HG03354 (cell line): ENCODE measurements around the gene RAG1.

Source experiments
- ATAC-seq: cut with Tn5 transposase; IDR thresholded peaks from one replicate; pipeline ENCODE4 v1.9.1; 2021; ENCODE audit warnings: mild to moderate bottlenecking; ENCODE audit not compliant: unreplicated experiment, poor library complexity, severe bottlenecking

The RAG1 gene

DNA sequence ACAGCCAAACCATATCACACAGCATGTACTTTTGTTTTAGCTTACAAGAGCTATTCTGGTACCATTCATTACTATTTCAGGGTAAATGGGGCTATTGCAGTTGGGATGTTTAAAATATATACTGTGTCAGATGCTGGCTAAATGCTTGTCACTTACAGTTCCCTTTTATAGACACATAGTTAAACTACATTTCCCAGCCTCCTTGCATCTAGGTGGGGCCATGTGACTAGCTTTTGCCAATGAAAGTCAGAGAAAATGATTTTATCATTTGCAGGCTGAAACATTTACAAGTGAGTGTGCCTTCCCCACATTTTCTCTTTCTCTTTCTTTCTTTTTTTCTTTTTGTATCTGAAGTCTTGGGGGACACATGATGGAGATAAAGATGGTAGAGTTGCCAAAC is 18.7 kb downstream of the RAG1 start:
- ATAC-seq, result peak; percentile 69

GRCh38 chr11:36588099-36588498 is 20.3 kb downstream of the RAG1 start:
- no peak for ATAC-seq

- no peak for ATAC-seq
Observed at GRCh38 chr11:36590513-36590912, 22.7 kb downstream of the RAG1 start.

GRCh38 chr11:36591433-36591832 is 23.6 kb downstream of the RAG1 start:
- ATAC-seq, result no peak

GRCh38 chr11:36594316-36594989 is 26.6 kb downstream of the RAG1 start, which contains the start of gene IFTAP:
TSS of gene IFTAP (plus strand) at chr11:36594502. CDS start at chr11:36610104, 15,602 bp downstream.
- peak; percentile 68 for ATAC-seq

GRCh38 chr11:36596880-36597279 is 29.1 kb downstream of the RAG1 start:
- ATAC-seq, result no peak

DNA sequence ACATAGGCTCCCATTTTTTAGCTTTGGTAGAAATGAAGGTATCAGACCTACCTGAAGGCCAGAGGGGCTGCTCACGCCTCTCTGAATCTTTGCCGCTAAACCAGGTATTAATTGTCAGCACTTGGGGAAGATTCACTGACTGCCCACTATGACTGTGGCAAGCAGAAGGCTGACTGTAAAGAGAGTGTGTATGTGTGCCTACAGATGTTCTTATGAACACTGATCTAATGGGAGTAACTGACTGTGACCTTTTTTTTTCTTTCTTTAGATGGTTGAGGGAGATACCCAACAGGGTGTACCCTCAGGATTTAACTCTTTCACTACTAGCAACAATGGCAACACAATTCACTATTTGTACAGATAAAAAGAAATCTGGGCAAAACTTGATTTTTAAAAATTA is 30.2 kb downstream of the RAG1 start, which contains the start of gene RAG2:
Gene RAG2, minus strand, starts transcription at position 186 of the 400 bp plus-strand sequence. CDS start 4,068 bp downstream, outside the sequence.
- no peak for ATAC-seq

DNA sequence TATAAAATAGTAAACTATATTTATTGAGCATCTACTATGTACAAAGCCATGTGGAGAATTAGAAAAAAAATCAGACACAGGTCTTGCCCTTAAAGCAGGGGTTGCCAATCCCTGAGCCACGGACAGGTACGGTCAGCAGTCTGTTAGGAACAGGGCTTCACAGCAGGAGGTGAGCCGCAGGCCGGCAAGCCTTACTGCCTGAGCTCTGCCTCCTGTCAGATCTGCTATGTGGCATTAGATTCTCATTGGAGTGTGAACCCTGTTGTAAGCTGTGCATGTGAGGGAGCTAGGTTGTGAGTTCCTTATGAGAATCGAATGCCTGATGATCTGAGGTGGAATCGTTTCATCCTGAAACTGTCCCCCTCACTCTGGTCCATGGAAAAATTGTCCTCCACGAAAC is 32.4 kb downstream of the RAG1 start:
- ATAC-seq, result no peak

- ATAC-seq, result no peak
Observed at GRCh38 chr11:36601155-36601554, 33.3 kb downstream of the RAG1 start.

DNA sequence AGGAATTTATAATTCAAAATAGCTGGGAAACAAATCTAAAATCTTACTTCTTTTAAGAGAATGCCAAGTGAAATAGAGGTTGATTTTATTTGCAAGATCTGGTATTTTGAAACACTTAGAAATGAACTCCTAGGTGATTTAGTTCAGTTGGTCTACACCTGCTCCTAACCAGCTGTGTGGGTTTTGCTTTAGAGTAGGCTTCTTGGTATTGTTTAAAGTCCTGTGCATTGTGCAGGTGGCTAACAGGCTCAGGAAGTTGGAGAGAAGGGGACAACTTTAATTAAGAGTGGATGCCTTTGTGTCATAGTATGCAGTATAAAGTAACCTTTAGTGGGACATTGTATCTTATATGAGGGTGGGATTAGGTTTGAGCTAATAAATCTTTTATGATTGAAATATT is 34.3 kb downstream of the RAG1 start:
- ATAC-seq, result no peak

- ATAC-seq, result peak; percentile 63
Observed at GRCh38 chr11:36605221-36606216, 37.7 kb downstream of the RAG1 start.

GRCh38 chr11:36608491-36609199 is 40.8 kb downstream of the RAG1 start:
- no peak for ATAC-seq

DNA sequence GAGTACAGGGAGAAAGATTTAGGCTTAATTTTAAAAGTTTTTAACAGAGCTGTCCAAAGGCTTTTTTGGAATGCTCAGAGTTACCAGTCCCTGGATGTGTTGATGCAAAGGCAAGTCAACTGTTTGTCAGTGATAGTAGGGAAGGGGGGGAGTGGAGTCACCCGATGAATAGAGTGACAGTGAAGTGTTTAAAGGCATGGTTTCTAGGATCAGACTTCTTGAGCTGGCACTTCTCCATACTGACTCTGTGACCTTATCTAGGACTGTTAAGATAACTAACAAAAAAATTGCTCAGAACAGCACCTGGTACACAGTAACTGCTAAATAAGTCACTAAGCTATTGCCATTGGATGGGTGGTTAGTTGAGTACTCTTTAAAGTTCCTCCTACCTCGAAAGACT is 41.6 kb downstream of the RAG1 start:
- ATAC-seq, result no peak

- no peak for ATAC-seq
Observed at GRCh38 chr11:36615826-36616225, 48.0 kb downstream of the RAG1 start.

- no peak for ATAC-seq
Observed at GRCh38 chr11:36617543-36618362, 49.9 kb downstream of the RAG1 start.

DNA sequence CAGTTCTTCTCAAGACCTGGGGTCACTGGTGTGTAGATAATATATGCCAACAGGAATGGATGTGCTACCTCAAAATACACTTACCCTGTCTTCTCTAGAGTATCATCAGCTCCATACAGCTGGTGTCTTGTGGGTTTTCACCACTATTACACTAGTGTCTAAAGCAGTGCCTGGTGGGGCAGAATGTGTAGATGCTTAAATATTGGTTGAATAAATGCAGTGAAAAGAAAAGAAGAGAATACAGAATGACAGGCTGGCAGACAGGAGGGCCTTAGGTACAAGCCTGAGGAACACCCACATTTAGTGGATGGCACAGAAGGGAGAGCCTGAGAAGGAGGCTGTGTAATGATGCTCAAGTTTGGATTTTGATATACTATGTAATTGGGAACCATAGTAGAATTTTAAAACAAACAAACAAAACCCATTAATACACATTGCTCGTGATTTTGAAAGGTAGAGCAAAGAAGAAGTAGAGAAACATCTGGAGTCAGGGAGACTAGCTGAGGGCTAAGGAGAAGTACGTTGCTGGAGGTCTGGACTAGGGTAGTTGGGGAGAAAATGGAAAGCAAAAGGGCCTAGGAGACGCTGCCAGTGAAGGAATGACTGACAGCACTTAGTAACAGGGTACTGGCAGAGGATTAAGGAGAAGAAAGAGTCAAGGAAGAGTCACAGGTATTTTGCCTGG is 50.7 kb downstream of the RAG1 start:
- ATAC-seq, result no peak

GRCh38 chr11:36619502-36619901 is 51.7 kb downstream of the RAG1 start:
- no peak for ATAC-seq

DNA sequence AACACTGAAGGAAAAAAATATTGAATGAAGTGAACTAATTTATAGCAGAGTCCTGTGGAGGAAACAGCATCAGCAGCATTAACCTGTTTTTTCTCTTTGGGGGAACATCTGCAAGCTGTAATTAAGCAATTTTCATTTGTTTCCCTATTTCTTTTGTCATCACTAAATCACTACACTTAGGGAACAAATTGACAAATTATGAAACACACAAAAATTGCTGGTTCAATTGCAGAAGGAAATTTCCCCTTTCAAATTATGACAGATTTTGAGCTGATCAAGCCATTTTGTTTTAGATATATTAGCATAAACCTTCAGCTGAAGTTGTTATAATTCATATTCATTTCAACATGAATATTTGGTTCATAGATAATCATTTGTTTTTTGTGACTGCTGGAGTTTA is 52.4 kb downstream of the RAG1 start:
- no peak for ATAC-seq
